HG03469 (cell line): ENCODE data around the gene AGTPBP1.
A peak's percentile ranks its signal among the peaks of the same experiment; 100 is the strongest.
"Not testable (repeated sequence)": the region's sequence is repeated elsewhere in the genome, so short reads cannot be mapped to it uniquely, and the experiment has no call there.

Experiments
- ATAC-seq: cut with Tn5 transposase; IDR thresholded peaks from one replicate; pipeline ENCODE4 v1.9.1; 2021; ENCODE audit warnings: mild to moderate bottlenecking, moderate library complexity, moderate number of reproducible peaks; ENCODE audit not compliant: unreplicated experiment

AGTPBP1 gene

GRCh38 chr9:85723215-85723614 lies 18.5 kb downstream of the AGTPBP1 start:
- no peak for ATAC-seq

DNA sequence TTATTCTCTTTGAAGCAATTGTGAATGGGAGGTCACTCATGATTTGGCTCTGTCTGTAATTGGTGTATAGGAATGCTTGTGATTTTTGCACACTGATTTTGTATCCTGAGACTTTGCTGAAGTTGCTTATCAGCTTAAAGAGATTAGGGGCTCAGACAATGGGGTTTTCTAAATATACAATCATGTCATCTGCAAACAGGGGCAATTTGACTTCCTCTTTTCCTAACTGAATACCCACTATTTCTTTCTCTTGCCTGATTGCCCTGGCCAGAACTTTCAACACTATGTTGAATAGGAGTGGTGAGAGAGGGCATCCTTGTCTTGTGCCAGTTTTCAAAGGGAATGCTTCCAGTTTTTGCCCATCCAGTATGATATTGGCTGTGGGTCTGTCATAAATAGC lies 22.3 kb downstream of the AGTPBP1 start:
- ATAC-seq: not testable (repeated sequence)

DNA sequence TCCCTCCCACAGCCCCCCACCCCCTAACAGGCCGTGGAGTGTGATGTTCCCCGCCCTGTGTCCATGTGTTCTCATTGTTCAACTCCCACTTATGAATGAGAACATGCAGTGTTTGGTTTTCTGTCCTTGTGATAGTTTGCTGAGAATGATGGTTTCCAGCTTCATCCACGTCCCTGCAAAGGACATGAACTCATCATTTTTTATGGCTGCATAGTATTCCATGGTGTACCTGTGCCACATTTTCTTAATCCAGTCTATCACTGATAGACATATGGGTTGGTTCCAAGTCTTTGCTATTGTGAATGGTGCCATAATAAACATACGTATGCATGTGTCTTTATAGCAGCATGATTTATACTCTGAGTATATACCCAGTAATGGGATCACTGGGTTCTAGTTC lies 23.9 kb downstream of the AGTPBP1 start:
- ATAC-seq: not testable (repeated sequence)

- no peak for ATAC-seq
These were observed 24.5 kb downstream of the AGTPBP1 start for GRCh38 chr9:85717220-85717619.

- ATAC-seq: peak; percentile 63
These were observed 25.5 kb downstream of the AGTPBP1 start for GRCh38 chr9:85716031-85716877.

GRCh38 chr9:85715587-85715986 lies 26.2 kb downstream of the AGTPBP1 start:
- no peak for ATAC-seq

DNA sequence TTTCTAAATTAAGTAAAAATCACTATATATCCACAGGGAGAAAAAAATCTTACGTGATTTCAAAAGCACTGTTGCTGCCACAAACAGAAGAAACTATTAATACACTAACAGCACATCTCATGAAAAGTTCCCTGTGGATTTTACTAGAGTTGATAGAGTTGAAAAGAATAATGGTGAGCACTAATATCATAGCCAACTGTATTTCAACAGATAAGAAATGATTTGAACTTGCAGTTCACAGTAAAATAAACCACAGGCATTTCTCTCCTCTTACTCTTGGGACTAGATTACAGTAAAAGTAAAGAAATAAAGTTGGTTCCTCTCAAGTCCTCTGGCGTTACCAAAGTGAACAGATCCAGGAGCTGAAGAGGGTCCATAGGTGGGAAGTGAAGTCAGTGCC lies 27.9 kb downstream of the AGTPBP1 start:
- ATAC-seq: no peak

GRCh38 chr9:85704744-85705143 lies 37.0 kb downstream of the AGTPBP1 start:
- no peak for ATAC-seq

DNA sequence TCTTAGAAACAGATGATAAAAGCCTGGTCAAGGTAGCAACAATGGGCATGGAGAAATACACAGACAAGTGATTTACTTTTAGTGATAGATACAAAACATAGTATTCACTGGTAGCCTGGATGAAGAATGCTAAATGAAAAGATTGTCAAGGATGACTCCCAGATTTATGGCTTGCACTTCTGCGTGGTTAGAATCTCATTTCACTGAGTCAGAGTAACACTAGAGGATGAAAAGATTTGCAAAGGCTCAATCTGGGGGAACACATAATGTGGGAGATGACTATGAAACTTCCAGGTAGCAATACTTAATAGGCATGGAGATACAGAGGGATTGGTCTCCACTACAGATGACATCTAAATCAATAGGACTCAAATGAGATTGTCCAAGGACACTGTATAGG lies 38.4 kb downstream of the AGTPBP1 start:
- no peak for ATAC-seq

DNA sequence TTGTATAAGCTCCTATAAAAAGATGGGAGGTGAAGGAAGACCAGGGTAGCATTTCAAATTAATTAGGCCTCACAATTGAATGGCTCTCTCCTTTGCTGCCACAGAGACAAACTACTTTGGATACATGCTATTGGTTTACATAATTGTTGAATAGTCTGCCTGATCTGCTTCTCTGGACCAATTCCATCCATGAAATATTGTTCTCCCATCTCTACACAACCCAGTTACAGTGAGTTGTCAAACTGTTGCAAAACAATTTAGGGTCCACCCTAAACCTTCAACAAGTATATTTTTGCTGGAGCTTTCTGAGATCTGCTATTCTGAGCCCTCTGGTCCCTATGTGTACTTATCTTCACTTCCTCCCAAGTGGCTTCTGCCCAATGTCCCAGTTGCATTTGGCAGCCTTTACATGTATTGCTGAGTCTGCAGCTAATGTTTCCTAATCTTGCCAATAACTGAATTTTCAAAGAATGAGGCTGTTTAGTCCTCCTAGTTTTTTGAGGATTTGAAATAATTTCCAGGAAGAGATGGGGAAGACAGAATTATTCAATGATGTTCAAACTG lies 38.9 kb downstream of the AGTPBP1 start:
- no peak for ATAC-seq

DNA sequence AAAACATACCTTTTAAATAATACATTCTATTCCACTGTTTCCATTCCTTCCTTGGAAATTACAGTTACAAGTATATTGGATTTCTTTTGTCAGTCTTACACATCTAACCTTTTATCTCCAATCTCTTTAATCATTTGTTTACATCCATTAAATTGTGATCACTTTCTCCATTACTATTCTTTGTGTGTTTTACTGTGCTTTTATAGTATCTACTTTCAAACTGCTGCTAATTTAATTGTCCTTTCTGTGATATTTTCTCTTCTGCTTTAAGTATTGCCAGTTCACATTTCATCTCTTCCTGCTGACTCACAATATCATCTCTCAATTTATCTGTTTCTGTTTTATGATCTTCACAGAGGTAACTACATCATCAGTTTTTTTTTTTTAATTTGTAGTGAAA lies 39.6 kb downstream of the AGTPBP1 start:
- ATAC-seq: no peak

DNA sequence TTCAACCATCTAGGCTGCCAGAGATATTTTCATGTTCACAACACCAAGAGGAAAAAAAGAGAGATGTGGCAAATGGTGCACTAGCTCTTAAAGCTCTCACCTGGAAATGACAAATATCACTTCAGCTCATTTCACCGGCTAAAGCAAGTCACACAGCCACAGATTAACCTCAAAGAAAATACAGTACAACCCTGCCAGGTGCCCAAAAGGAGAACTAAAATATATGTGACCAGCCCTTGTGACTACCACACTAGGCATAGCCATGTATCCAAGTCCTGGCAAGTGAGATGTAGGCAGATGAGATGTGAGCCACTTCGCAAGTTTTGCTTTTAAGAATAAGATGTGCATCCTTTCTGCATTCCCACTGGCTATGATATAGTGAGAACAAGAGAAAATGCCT lies 41.4 kb downstream of the AGTPBP1 start:
- ATAC-seq: no peak

- no peak for ATAC-seq
These were observed 53.4 kb downstream of the AGTPBP1 start for GRCh38 chr9:85688361-85688760.

DNA sequence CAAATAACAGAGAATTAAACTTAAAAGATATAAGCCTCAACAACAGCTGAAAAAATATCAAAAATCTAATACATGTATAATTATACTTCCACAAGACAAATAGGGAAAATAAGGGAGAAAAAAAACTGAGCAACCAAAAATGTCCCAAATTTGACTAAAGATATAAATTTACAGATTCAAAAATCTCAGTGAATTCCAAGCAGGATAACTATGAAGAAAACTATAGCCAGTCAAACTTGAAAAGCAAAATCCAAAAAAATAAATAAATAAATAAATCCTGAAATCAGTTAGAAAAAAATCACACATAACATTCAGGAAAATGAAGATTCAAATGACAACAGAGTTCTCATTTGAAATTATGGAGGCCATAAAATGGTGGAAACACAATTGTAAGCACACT lies 56.7 kb downstream of the AGTPBP1 start:
- no peak for ATAC-seq

GRCh38 chr9:85676790-85677189 lies 65.0 kb downstream of the AGTPBP1 start:
- no peak for ATAC-seq

GRCh38 chr9:85667374-85667773 lies 74.4 kb downstream of the AGTPBP1 start:
- no peak for ATAC-seq

DNA sequence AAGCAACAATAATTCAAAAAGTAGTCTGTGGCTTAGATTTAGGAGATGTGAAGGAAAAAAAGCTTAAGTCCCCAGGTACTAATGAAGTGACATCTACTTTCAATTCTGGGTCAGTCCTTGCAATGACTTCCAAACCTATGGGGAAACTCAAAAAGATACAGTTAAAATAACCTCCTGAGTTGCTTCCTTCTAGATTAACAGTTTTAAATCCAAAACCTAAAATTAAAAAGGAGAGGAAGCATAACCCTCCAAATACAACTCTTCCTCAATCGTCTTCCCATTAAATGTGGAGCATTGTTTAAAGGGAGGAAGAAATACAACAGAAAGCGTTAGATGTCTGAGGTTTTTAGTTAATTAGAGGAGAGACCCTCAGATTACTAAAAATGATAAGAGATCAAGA lies 75.7 kb downstream of the AGTPBP1 start:
- no peak for ATAC-seq

DNA sequence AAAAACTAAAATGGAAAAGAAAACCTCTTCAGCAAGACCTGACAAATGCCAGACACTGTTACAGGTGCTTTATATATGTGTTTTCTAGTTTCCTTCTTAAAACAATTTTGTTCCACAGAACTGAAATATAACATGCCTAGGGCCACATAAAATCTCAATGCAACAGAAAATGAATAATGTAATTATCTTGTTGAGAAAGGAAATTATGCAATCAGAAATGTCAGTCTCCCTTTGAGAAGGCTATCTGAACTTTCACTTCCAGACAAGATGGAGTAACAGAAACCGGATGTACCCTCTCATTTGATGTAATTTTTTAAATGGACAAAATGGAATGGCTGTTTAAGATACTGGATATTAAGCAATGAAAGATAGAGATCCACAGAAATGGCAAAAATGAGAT lies 79.2 kb downstream of the AGTPBP1 start:
- ATAC-seq: no peak

DNA sequence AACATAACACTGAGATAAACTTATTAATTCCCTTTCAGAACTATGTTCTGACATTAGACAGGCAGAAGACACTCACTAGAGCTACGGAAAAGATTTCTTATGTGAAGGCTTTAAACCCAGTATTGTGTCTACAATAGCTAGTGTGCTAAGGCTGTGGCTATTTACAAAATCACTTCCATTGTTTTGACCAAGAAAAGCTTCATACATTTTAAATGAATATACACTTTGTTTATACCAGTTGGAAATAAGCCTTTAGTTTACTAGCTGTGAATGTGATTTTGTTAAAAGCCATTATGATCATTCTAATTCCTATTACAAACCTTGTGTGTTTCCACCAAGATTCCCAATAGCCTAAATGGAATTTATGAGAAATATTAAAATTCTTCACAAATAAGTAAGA lies 83.0 kb downstream of the AGTPBP1 start:
- no peak for ATAC-seq

GRCh38 chr9:85653153-85653552 lies 88.6 kb downstream of the AGTPBP1 start:
- ATAC-seq: no peak

DNA sequence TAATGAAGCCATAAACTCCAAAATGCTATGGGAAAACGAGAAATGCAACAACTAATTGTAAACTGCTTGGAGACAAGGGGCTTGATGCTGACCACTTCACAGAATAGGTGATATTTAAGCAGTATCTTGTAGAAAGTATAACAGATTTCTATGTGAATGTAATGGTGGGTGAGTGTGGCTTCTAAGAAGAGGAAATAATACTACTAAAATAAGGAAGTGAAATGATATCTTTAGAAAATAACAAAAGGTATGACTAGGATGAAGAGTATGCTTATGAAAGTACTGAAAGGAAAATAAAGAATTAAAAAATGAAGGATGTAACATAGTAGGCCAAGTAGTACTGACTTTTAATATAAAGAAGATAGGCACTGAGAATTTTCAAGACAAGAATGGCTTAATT lies 94.2 kb downstream of the AGTPBP1 start:
- ATAC-seq: peak; percentile 89

DNA sequence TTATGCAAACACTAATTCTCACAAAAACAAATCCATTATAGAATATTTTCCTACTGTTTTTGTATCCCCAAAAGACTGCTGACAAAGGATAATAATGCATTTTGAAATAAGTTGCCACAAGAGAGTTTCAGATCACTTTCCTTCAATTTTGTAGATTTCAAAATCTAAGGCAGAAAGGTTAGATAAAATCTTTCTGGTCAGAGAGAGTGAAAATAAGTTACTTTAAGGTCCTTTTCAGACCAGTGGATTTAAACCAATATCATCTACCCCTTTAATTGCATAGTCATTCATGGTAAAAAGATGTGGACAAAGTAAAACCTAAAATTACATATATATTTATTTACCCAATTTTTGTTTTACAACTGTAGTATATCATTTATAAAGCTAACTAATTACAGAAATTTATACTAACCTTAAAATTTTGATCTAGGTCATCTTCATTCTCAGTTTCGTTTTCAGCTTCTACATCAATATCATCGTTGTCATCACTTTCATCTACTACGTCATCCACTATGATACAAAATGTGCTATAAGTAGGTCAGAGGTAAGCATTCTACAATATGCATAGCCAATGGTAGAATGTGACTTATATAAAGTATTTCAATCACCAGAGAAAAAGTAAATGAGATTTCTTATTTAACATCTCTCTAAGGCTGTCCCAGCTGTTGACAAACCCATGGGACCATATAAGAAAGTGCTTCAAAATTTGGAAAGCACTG lies 95.7 kb downstream of the AGTPBP1 start:
- ATAC-seq: no peak
